MCF 10A (cell line): ENCODE results near the gene C7orf57. TPM values are rescaled to one million over a fixed set of nuclear protein-coding genes. Genes with fewer than 3 reads are reported as not detected.

ENCODE experiments used
- BruUV-seq: library from RNA; stranded (reverse); fragments of 400-500 nt; replicated peaks from 2 replicates; lab custom pipeline; 2021; lab: Mats Ljungman, UMichigan
- CTCF ChIA-PET: fragments of 300-600 bp; sonication (Branson Sonifier 250); formaldehyde crosslinking; extraction: SDS; loops from one replicate; lab custom pipeline; 2021; ENCODE audit warnings: antibody characterized with exemption, inconsistent platforms; lab: Yijun Ruan, JAX
- POLR2A ChIA-PET: fragments of 300-600, 350-650 bp; sonication (Branson Sonifier 250); formaldehyde crosslinking; extraction: SDS; loops from one replicate; lab custom pipeline; 2020; ENCODE audit warnings: antibody characterized with exemption, inconsistent platforms; lab: Yijun Ruan, JAX
- DNase-seq: peaks from one replicate; pipeline ENCODE4 v3.0.0-alpha.2; 2018; ENCODE audit not compliant: unreplicated experiment
- H3K27ac Mint-ChIP-seq: one replicate; pipeline ENCODE4 v1.8.0; 2022; ENCODE audit warnings: mild to moderate bottlenecking, low read depth, mixed read lengths; ENCODE audit not compliant: unreplicated experiment
- H3K27me3 Mint-ChIP-seq: one replicate; pipeline ENCODE4 v1.8.0; 2022; ENCODE audit warnings: mixed read lengths; ENCODE audit not compliant: insufficient read depth, unreplicated experiment
- H3K36me3 Mint-ChIP-seq: one replicate; pipeline ENCODE4 v1.8.0; 2022; ENCODE audit warnings: mild to moderate bottlenecking, moderate library complexity, mixed read lengths; ENCODE audit not compliant: insufficient read depth, unreplicated experiment
- H3K4me1 Mint-ChIP-seq: one replicate; pipeline ENCODE4 v1.8.0; 2022; ENCODE audit warnings: mixed read lengths; ENCODE audit not compliant: insufficient read depth, unreplicated experiment
- H3K4me3 Mint-ChIP-seq: one replicate; pipeline ENCODE4 v1.8.0; 2022; ENCODE audit warnings: mild to moderate bottlenecking, moderate library complexity, mixed read lengths; ENCODE audit not compliant: unreplicated experiment
- H3K9me3 Mint-ChIP-seq: one replicate; pipeline ENCODE4 v1.8.0; 2022; ENCODE audit warnings: mixed read lengths; ENCODE audit not compliant: unreplicated experiment
- intact Hi-C: fragments of 100-400 bp; cut with micrococcal nuclease; formaldehyde crosslinking; loops from 2 replicates; pipeline ENCODE4 v1.14.1; 2022
- total RNA-seq: library from RNA; stranded (reverse); gene quantifications from 2 replicates; pipeline ENCODE4 v1.2.3, GENCODE V29; 2022
- TF ChIP-seq, protein P1 (sequence below): fragments of 200-600 bp; IDR thresholded peaks from one replicate; pipeline ENCODE4 v1.8.0; 2022; ENCODE audit warnings: antibody characterized with exemption, mild to moderate bottlenecking; ENCODE audit not compliant: unreplicated experiment

C7orf57 gene
- total RNA-seq, 1 experiment from 2014 or later, result 0.37 TPM

- H3K27me3 Mint-ChIP-seq, result no peaks in the 10 kb centered on the region
- H3K4me3 Mint-ChIP-seq, result peak overlapping the region; percentile 28
- BruUV-seq, result no TSS peak
- H3K36me3 Mint-ChIP-seq, result peaks cover 11% of the 10 kb centered on the region
- no peaks in the 10 kb centered on the region for H3K9me3 Mint-ChIP-seq
- peak; percentile 98 for DNase-seq
- peaks cover 43% of the 10 kb centered on the region for H3K4me1 Mint-ChIP-seq
- intact Hi-C loops, result loop anchor here (1.0 kb wide), 1 partner anchor 50 kb away; the partner anchor contains the start of gene C7orf57
- POLR2A ChIA-PET, result interaction anchor here (0.6 to 2.4 kb wide), 7 partner anchors 8 to 1578 kb away, joined by 3 to 7 read pairs (median 4); no protein-coding TSS in a partner anchor
- peak overlapping the region; percentile 79 for H3K27ac Mint-ChIP-seq
- TF ChIP-seq, protein P1, sequence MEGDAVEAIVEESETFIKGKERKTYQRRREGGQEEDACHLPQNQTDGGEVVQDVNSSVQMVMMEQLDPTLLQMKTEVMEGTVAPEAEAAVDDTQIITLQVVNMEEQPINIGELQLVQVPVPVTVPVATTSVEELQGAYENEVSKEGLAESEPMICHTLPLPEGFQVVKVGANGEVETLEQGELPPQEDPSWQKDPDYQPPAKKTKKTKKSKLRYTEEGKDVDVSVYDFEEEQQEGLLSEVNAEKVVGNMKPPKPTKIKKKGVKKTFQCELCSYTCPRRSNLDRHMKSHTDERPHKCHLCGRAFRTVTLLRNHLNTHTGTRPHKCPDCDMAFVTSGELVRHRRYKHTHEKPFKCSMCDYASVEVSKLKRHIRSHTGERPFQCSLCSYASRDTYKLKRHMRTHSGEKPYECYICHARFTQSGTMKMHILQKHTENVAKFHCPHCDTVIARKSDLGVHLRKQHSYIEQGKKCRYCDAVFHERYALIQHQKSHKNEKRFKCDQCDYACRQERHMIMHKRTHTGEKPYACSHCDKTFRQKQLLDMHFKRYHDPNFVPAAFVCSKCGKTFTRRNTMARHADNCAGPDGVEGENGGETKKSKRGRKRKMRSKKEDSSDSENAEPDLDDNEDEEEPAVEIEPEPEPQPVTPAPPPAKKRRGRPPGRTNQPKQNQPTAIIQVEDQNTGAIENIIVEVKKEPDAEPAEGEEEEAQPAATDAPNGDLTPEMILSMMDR, result no peak
- CTCF ChIA-PET, result interaction anchor here (0.5 to 1.4 kb wide), 7 partner anchors 17 to 265 kb away, joined by 3 to 5 read pairs (median 3); no protein-coding TSS in a partner anchor
Measured at GRCh38 chr7:48084727-48085432, 49.5 kb downstream of the C7orf57 start.

DNA sequence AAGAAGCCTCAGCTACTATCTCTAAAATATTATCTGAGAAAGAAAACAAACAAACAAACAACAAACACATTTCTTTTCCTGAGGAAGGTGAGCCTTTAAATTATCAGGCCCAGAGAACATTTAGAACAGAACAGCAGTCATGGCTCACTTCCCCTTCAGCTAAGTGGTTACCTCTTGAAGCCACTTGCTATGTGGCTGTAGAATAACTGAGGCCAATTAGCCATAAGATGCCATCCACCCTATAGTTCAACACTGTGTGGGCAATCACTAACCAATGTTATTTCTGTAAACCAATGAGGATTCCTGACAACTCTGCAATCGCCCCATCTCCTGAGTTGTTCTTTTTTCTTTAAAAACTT is 50.1 kb downstream of the C7orf57 start:
- BruUV-seq, result TSS peak; percentile 4
- peaks cover 11% of the 10 kb centered on the region for H3K36me3 Mint-ChIP-seq
- H3K9me3 Mint-ChIP-seq, result no peaks in the 10 kb centered on the region
- H3K4me1 Mint-ChIP-seq, result peaks cover 45% of the 10 kb centered on the region
- intact Hi-C loops, result loop anchor here (1.0 kb wide), 1 partner anchor 50 kb away; the partner anchor contains the start of gene C7orf57
- ChIA-PET POLR2A (interaction anchor here (0.6 to 2.4 kb wide), 4 partner anchors 11 to 86 kb away, joined by 3 to 7 read pairs (median 4); no protein-coding TSS in a partner anchor), CTCF (interaction anchor here (0.5 to 1.3 kb wide), 8 partner anchors 9 to 266 kb away, joined by 3 to 5 read pairs (median 3); no protein-coding TSS in a partner anchor)
- peak overlapping the region; percentile 79 for H3K27ac Mint-ChIP-seq
- H3K4me3 Mint-ChIP-seq, result peak overlapping the region; percentile 28
- H3K27me3 Mint-ChIP-seq, result no peaks in the 10 kb centered on the region
- TF ChIP-seq, protein P1, result no peak
- no peak for DNase-seq

DNA sequence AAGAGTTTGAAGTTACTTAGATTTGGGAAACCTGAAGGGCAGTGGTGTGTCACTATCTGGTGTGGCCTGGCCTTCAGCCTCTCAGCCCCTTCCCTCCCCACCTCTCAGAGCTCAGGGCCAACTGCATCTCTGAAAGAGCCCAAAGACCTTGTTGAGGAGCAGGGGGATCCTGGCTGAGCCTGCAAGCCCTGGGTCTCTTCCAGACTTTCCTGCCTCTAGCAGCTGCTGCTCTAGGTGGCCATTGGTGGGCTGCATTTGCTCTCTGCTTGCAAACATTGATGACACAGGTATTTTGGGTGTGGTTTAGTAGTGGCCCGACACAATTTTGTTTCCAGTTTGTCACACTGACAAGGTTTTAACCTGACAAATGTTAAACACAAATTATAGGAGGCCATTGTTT is 50.6 kb downstream of the C7orf57 start:
- H3K9me3 Mint-ChIP-seq, result no peaks in the 10 kb centered on the region
- H3K4me1 Mint-ChIP-seq, result peaks cover 50% of the 10 kb centered on the region
- TF ChIP-seq, protein P1, result no peak
- H3K36me3 Mint-ChIP-seq, result peaks cover 15% of the 10 kb centered on the region
- DNase-seq, result no peak
- CTCF ChIA-PET, result interaction anchor here (0.5 to 1.3 kb wide), 7 partner anchors 8 to 117 kb away, joined by 3 to 5 read pairs (median 3); no protein-coding TSS in a partner anchor
- no peak overlapping the region for H3K27ac Mint-ChIP-seq
- intact Hi-C loops, result loop anchor here (1.0 kb wide), 1 partner anchor 51 kb away; the partner anchor contains the start of gene C7orf57
- no TSS peak for BruUV-seq
- no peak overlapping the region for H3K4me3 Mint-ChIP-seq
- POLR2A ChIA-PET, result interaction anchor here (0.9 to 2.4 kb wide), 3 partner anchors 10 to 19 kb away, joined by 3 to 7 read pairs (median 4); no protein-coding TSS in a partner anchor
- no peaks in the 10 kb centered on the region for H3K27me3 Mint-ChIP-seq

GRCh38 chr7:48087349-48087748 is 52.0 kb downstream of the C7orf57 start:
- Mint-ChIP-seq H3K27ac (peak overlapping the region; percentile 81), H3K36me3 (peaks cover 25% of the 10 kb centered on the region), H3K9me3 (no peaks in the 10 kb centered on the region), H3K27me3 (no peaks in the 10 kb centered on the region), H3K4me3 (peak overlapping the region; percentile 11), H3K4me1 (peaks cover 61% of the 10 kb centered on the region)
- DNase-seq, result peak; percentile 75
- BruUV-seq, result no TSS peak
- ChIA-PET CTCF (interaction anchor here (0.6 to 2.2 kb wide), 4 partner anchors 10 to 118 kb away, joined by 3 to 5 read pairs (median 4); no protein-coding TSS in a partner anchor), POLR2A (interaction anchor here (1.2 to 1.7 kb wide), 3 partner anchors 23 to 50 kb away, joined by 3 to 8 read pairs (median 4); no protein-coding TSS in a partner anchor)
- TF ChIP-seq, protein P1, result no peak
- intact Hi-C loops, result no loop called here
